ENCODE data around the gene KLHDC7A.

GRCh38 chr1:18481921-18482701 is 1.4 kb downstream of the KLHDC7A start:
- TF ChIP-seq CTCF (conservative IDR thresholded peaks at IDR 0.05) (no peak), ZFX (IDR thresholded peaks at IDR 0.05) (no peak)
